Epithelial cell of proximal tubule (primary cell): ENCODE data around the gene MRC1. TPM values are rescaled to one million over a fixed set of nuclear protein-coding genes. Genes with fewer than 3 reads are reported as not detected.

Experiments
- DNase-seq: peaks from one replicate; pipeline ENCODE4 v3.0.0-alpha.2; 2011; ENCODE audit warnings: low read depth
- H3K4me3 ChIP-seq: 2 replicates; pipeline ENCODE4 v1.5.1; 2011; ENCODE audit warnings: low read depth, mild to moderate bottlenecking, low read length
- CTCF ChIP-seq: conservative IDR thresholded peaks from 2 replicates; pipeline ENCODE4 v1.5.1; 2012; ENCODE audit warnings: low read depth, mild to moderate bottlenecking, low read length
- total RNA-seq: library from RNA; depleted of rRNA; stranded (reverse); fragments of >200 nt; gene quantifications from 2 replicates; pipeline ENCODE4 v1.2.3, GENCODE V29; 2015

MRC1 gene
- total RNA-seq, 1 donor from 2014 or later, result not detected

GRCh38 chr10:17836942-17837341 is 27.8 kb downstream of the MRC1 start:
- TF ChIP-seq CTCF, result no peak
- peak overlapping the region; percentile 41 for H3K4me3 ChIP-seq
- DNase-seq, result no peak

GRCh38 chr10:17838080-17838648 is 29.0 kb downstream of the MRC1 start:
- no peak overlapping the region for H3K4me3 ChIP-seq
- DNase-seq, result no peak
- no peak for TF ChIP-seq CTCF

- TF ChIP-seq CTCF, result no peak
- H3K4me3 ChIP-seq, result no peak overlapping the region
- no peak for DNase-seq
These were observed 31.9 kb downstream of the MRC1 start for GRCh38 chr10:17841050-17841449.

GRCh38 chr10:17842641-17843040 is 33.5 kb downstream of the MRC1 start:
- no peak for DNase-seq
- no peak overlapping the region for H3K4me3 ChIP-seq
- TF ChIP-seq CTCF, result no peak

GRCh38 chr10:17847585-17848296 is 38.6 kb downstream of the MRC1 start:
- peak; percentile 50 for TF ChIP-seq CTCF
- no peak for DNase-seq

GRCh38 chr10:17848646-17849045 is 39.5 kb downstream of the MRC1 start:
- TF ChIP-seq CTCF, result no peak
- DNase-seq, result no peak
- no peak overlapping the region for H3K4me3 ChIP-seq

More at GRCh38 chr10:17847585-17848296, 38.6 kb downstream of the MRC1 start:
- no peak overlapping the region for H3K4me3 ChIP-seq

- TF ChIP-seq CTCF, result no peak
- DNase-seq, result no peak
These were observed 41.4 kb downstream of the MRC1 start for GRCh38 chr10:17850501-17850900.

More at GRCh38 chr10:17850501-17850900, 41.4 kb downstream of the MRC1 start:
- H3K4me3 ChIP-seq, result no peak overlapping the region
